ENCODE data around the gene NECAB2. TPM values are rescaled to one million over a fixed set of nuclear protein-coding genes. Genes with fewer than 3 reads are reported as not detected.

Gene NECAB2
- total RNA-seq, 4 donors from 2014 or later = not detected

DNA sequence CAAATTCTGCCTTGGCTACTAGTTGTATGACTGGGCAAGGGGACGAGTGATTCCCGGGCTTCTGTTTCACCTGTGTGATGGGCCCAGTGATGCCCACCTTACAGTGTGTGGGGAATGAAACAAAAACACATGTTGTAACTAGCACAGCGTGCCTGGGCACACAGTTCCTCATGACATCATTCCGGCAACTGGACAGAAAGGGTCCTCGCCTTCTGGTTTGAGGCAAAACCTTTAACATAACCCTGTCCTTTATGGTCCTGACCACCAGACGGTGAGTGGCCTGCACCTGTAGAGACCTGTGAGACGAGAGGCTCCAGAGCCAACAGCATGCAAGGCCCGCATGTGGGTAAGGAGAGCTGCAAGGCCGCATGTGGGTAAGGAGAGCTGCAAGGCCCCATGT, 82.3 kb downstream of the NECAB2 start:
- intact Hi-C loops (cut with DNase I; ENCODE audit: low total_unique reads) (no loop called here), in situ Hi-C loops (cut with MboI; ENCODE audit: low sequenced_read_pairs in 4 of 4) (loop anchor here in 2 of 4 donors (10.0 to 25.0 kb wide), 2 partner anchors 76 to 88 kb away; partner anchors contain the start of genes NECAB2 (in 1 of the 2) and OSGIN1 (in 1 of the 2))
- ATAC-seq (no peak), DNase-seq (no peak)
- Histone ChIP-seq H3K27ac (no peak overlapping the region), H3K9me3 (no peaks in the 10 kb centered on the region), H3K4me1 (no peaks in the 10 kb centered on the region), H3K36me3 (peaks cover 0 to 42% of the 10 kb centered on the region in 2 donors), H3K27me3 (no peaks in the 10 kb centered on the region), H3K4me3 (no peak overlapping the region)
- TF ChIP-seq, protein P1, sequence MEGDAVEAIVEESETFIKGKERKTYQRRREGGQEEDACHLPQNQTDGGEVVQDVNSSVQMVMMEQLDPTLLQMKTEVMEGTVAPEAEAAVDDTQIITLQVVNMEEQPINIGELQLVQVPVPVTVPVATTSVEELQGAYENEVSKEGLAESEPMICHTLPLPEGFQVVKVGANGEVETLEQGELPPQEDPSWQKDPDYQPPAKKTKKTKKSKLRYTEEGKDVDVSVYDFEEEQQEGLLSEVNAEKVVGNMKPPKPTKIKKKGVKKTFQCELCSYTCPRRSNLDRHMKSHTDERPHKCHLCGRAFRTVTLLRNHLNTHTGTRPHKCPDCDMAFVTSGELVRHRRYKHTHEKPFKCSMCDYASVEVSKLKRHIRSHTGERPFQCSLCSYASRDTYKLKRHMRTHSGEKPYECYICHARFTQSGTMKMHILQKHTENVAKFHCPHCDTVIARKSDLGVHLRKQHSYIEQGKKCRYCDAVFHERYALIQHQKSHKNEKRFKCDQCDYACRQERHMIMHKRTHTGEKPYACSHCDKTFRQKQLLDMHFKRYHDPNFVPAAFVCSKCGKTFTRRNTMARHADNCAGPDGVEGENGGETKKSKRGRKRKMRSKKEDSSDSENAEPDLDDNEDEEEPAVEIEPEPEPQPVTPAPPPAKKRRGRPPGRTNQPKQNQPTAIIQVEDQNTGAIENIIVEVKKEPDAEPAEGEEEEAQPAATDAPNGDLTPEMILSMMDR (IDR thresholded peaks at IDR 0.05 in 4 of 5, conservative IDR thresholded peaks at IDR 0.05 in 1 of 5) = no peak
- TF ChIP-seq POLR2A (IDR thresholded peaks at IDR 0.05) = no peak

DNA sequence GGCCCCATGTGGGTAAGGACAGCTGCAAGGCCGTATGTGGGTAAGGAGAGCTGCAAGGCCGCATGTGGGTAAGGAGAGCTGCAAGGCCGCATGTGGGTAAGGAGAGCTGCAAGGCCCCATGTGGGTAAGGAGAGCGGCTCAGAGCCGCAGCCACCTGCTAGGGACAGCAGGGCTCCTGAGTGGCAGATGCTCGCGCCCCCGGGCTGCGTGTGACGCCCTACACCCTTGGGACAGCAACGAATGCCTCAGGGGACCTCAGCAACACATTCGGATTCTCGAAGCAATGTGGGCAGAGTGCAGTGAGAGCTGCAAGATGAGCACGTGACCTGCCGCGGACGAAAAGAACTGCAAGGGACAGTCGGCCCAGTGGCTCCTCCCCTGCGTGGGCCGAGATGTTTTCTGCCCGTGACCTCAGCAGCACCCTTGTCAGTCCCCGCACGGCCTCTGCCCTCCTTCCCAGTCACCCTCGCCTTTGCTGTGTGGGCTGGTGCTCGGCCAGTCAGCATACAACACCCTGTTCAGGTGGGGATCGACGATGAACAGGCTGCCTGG, 84.1 kb downstream of the NECAB2 start:
- intact Hi-C loops (cut with DNase I; ENCODE audit: low total_unique reads) = no loop called here

More for the DNA sequence above, 84.1 kb downstream of the NECAB2 start:
- H3K9me3 ChIP-seq = no peaks in the 10 kb centered on the region
- H3K27me3 ChIP-seq = no peaks in the 10 kb centered on the region
- no peak for ATAC-seq
- H3K4me3 ChIP-seq = no peak overlapping the region
- in situ Hi-C loops (cut with MboI; ENCODE audit: low sequenced_read_pairs in 4 of 4) = loop anchor here in 2 of 4 donors (10.0 to 25.0 kb wide), 2 partner anchors 77 to 90 kb away; partner anchors contain the start of genes NECAB2 (in 1 of the 2) and OSGIN1 (in 1 of the 2)
- DNase-seq = no peak
- TF ChIP-seq, protein P1 (IDR thresholded peaks at IDR 0.05 in 4 of 5, conservative IDR thresholded peaks at IDR 0.05 in 1 of 5) = no peak
- TF ChIP-seq POLR2A (IDR thresholded peaks at IDR 0.05) = no peak
- no peak overlapping the region for H3K27ac ChIP-seq
- H3K36me3 ChIP-seq = peaks cover 0 to 60% of the 10 kb centered on the region in 2 donors
- H3K4me1 ChIP-seq = no peaks in the 10 kb centered on the region

Other genes with a start within 250 kb of the NECAB2 start
- gene HSBP1, start 160.3 kb upstream of the NECAB2 start, total RNA-seq = 10 to 100 TPM in 1 of 4 donors, 1 to 10 TPM in 3; 7.5 to 28.0 (median 8.7) TPM
- 10 to 100 TPM; 10.3 to 20.8 (median 18.4) TPM for gene MLYCD, start 69.1 kb upstream of the NECAB2 start, total RNA-seq
- 10 to 100 TPM in 3 of 4 donors, 1 to 10 TPM in 1; 9.6 to 24.9 (median 13.2) TPM for gene OSGIN1, start 15.0 kb upstream of the NECAB2 start, total RNA-seq
- not detected for gene SLC38A8, start 74.6 kb downstream of the NECAB2 start, total RNA-seq
- gene MBTPS1, start 148.7 kb downstream of the NECAB2 start, total RNA-seq = 10 to 100 TPM; 28.8 to 44.3 (median 38.5) TPM
- gene HSDL1, start 176.9 kb downstream of the NECAB2 start, total RNA-seq = 10 to 100 TPM; 20.2 to 26.8 (median 22.6) TPM
- gene DNAAF1, start 177.1 kb downstream of the NECAB2 start, total RNA-seq = not detected
- 10 to 100 TPM in 3 of 4 donors, 1 to 10 TPM in 1; 6.8 to 35.5 (median 12.3) TPM for gene TAF1C, start 218.8 kb downstream of the NECAB2 start, total RNA-seq
- gene ADAD2, start 222.9 kb downstream of the NECAB2 start, total RNA-seq = not detected